Stimulated activated CD4-positive, alpha-beta T cell treated with anti-CD3 and anti-CD28 coated beads, Interleukin-4, amount 100 ng/mL, for 48 hours (primary cell): ENCODE results near the gene PDE4D.

Experiments
- DNase-seq, 2 donors: peaks; one replicate each; pipeline ENCODE4 v3.0.0-alpha.2; 2020; ENCODE audit warnings: low read depth in 2 of 2

Gene PDE4D

DNA sequence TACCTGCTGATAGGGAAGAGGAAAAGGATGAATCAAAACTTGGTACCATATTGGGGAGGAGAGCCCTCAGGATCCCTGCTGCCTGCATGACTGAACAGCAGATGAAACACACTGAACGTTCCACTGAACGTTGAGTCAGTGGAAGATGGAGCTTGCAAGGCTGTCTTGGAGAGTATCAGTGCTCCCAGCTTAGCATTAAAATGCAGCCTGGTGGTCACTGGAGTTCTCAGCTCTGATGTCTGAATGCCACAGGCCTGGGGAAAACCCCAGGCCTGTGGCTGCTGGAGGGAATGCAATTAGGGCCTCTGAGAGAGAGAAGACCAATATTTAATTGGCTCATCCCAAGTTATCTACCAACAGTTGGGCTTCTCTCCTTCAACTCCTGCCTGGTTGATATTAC lies 54.5 kb downstream of the PDE4D start:
- no peak for DNase-seq

DNA sequence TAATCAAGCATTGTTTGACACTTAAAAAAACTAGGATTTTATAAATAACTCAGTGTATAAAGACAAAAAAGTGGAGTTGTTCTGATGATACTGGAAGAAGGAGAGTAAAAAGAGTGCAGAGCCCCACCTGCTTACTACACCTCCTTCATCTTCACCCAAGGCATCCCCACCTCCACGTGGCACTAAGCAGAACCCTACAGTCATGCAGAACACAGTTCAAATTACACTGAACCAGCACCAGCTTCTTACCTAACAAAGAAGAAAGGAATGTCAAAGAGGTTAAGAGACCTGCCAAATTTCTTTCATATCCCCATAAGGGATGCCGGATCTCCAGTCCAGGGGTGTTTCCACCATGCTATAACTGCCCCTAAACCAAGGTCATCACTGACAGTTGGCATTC lies 55.5 kb downstream of the PDE4D start:
- no peak for DNase-seq

DNA sequence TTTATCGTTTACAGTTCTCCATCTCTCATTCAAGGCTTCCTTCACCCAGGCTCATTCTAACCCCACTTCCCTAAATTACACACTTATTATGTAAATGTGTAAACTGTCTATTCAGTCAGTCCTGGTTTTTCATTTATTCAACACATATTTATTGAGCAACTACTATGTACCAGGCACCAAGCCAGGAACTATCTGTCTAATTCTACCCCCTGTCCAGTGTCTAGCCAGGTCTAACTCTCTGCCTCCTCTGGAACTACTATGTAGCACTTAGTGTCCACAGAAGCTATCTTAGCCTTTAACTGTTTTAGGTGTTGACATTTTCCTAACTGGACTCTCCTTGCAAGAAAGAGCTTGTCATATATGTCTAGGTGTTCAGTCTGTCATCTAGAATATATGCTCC lies 56.5 kb downstream of the PDE4D start:
- no peak for DNase-seq

DNA sequence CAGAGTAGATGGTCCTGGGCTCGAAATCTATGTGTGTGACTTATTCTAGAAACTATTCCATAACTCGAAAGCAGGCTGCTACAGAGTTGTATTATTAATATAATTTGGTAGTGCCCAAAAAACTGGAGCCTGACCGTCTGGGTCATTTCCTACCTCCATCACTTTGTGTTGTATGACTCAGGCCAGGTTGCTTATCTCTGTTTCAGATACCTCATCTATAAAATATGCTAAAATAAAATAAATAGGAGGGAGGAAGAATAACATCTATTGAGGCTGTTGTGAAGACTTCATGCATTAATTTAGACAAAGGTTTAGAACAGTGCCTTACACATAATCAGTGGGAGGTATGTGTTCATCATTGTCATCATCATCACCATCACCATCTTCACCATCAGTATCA lies 57.7 kb downstream of the PDE4D start:
- DNase-seq, result no peak

DNA sequence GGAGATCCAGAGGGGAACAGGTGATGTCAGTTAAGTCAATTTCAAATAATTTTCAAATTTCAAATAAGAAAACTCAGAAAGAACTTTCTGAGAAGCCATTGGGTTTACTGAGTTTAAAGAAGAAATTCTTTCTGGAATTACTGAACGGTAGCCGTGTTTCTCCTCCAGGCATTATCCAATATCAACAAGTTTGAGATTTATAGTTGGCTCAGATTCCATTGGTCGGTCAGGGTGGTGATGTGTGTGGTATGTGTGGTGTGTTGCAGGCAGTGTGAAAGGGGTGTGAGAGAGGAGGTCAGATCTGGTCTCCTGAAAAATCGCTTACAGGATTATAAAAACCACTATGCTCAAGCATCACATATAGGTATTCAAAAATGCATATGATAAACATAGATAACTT lies 60.1 kb downstream of the PDE4D start:
- DNase-seq, result no peak

DNA sequence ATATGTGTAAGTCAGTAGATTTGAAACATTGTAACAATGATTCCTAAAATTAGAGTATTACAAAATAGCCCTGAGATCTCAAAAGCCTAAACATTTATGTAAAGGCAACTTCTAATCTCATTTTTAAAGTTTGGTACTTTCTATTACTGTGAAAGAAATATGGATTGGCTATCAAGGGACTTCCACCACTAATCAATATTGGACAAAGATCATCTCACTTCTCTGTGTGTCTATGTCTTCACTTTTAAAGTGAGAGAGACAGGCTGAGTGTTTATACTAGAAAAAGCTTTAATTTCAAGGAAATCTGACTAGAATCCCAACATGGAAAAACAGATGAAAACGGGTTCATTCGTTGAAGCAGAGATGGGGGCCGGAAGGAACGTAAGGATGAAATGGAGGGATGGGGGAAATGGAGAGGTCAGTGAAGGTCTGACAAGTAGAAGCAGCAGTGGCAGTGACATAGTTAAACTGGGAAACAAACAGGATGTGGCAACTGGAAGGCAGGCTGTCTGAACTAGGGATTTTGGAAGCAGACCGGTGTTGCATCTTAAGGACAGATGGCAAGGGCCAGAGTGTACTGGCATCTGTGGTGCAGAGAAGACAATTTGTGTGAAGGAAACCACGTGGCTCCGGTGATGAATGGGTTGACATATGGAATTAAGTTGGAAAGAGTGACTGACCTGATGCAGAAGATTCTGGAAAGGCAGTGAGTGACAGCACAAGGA lies 60.8 kb downstream of the PDE4D start:
- no peak for DNase-seq

DNA sequence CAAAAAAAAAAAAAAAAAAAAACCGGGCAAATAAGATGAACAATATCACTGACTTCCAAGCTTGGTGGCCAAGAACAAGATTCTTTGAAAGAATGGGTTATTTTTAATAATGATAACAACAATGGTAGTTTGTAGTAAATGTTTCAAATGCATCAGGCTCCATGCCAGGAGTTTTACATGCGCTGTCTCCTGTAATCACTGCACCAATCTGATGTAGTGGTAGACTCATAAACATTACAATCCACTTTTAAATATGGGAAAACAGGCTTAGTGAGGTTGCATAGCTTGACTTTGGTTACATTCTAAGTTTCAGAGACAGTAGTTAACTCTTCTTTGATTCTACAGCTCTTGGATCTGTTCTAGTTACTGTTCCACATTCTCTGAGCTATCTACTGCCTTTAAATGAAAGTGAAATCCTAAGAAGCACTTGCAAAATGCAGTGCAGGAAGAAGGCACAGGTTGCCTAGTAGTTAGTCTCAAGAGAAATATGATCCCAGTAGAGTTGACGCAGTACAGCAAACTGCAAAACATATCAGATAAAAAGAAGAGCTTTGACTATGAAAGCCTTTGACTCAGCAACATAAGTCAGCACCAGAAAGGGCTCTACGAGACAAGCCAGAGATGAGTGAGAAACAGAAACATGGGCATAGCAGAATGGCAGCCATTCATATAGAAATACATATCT lies 62.1 kb downstream of the PDE4D start:
- no peak for DNase-seq

DNA sequence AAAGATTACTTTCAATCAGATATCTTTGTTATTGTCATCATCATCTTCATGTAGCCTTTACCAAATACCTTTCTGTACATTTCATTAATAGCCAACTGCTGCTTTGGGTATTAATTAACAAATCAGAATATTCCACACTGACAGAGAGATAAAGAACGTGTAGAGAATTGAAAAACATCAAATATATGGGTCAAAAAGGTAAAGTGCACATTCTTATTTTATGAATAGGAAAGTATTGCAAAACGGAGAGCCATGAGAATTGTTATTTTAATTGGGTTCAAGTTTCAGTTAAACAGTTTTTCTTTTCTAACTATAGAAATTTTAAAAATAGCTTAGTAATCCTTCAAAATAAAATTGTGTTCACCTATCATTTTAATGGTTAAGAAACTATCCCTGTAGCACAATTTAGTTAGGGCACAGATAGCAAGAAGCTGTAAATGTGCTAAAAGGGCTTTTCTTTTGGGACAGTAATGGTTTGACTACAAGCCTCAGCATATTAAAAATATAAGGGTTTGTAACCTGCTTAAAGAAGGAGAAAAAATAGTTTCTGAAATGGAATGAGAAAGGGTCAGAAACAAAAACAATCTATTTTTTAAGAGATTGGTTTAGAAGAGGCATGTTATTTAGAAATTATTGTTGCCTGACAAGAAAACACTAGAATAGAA lies 62.9 kb downstream of the PDE4D start:
- no peak for DNase-seq

DNA sequence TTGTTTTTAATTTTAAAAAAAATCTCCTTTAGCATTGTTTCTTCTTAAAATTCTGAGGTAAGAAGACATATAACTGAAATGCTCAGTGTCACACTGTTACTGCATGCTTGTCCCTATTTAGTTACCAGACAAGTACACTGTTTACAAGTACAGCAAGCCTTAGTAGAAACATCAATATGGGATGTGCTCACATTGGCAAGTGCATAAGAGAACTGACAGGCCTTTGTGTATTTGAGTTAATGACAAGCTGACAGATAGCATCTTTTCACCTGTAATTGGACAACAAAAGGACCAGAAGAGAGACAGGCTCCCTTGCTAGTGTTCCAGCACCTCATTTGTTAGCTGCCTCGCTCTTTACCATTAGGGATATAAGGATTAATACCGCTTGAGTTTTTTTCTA lies 63.6 kb downstream of the PDE4D start:
- no peak for DNase-seq

DNA sequence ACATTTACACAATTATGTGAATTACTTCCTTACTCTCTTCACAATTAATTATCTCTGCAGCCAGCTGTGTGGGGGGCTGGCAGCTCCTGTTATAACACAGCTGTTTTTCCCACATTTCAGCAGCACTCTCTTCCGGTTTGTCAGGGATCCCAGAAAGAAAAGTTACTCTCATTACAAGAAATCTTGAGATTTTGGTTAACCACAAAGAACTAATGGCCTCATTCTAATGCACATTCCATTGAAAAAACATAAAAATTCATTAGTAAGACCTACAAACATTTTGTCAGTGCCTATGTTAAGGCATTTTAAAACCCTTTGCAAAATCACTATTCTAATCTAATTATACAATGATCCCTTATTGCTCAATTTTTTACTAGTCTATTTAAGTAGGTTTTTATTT lies 64.1 kb downstream of the PDE4D start:
- DNase-seq, result no peak

DNA sequence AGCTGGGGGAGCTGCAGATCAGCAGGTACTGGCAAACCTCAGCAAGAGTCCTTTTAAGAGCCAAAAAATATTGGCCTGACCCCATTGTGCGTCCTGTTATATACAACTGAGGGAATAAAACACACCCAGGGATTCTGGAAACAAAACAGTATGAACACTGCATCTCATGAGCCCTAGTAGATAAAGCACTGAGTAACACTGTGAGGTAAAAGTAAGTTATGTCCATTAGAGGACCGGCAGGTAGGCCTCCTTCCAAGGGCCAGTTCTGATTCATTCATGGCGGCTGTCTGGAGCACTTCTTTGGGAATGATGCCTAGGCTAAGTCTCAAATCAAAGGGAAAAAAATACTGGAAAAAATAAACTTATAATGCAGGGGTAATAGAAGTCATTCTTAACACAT lies 64.9 kb downstream of the PDE4D start:
- DNase-seq, result no peak

DNA sequence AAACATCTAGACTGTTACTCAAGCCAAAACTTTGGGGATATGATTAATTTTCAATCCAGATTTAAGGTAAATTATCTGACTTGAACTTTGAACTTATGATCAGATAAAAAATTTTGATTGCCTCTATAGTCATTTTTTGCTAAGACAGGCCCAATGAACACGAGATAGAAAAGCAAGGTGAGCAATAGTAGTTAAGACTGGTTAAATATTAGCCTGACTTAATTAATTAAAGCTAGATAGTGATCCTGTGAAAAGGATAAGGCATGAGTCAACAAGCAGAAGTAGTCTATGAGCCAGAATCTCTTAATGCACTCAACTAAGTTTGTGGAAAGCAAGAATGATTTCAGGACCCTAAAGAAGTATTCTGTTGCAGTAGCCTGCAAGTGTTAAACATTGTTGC lies 66.5 kb downstream of the PDE4D start:
- no peak for DNase-seq

DNA sequence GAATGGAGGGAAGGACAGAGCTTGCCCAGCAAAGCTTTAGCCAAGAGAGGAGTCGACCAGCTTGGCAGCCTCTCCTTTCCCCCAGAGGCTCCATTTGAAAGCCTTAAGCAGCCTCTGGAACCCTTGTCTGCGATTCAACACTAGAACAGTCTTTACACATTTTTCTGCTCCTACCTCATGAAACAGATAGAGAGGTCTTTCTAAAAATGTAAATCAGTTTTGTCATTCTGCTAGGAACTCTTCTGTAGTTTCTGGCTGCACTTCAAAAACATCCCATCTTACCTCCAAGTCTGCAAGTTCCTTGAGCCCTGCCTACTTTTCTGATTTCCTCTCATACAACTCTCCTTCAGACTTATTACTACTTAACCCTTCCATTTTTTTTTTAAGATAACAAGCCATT lies 70.1 kb downstream of the PDE4D start:
- DNase-seq, result no peak

DNA sequence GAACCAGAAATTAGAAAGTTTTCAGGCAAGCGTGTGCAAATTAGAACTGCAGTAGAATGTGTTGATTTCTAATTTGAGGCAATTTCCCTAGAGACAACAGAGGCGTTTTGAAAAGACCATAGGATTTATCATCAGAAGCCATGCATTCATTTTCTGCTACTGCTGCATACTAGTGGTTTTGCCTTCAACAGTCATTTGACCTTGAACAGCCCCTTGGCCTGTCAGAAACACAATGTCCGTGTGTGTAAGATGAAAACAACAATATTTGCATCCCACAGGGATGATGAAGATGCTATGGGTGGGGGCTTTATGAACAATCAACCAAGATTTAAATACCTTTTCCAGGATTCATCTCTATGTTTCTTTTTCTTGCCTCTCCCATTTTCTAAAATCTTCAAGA lies 73.7 kb downstream of the PDE4D start:
- DNase-seq, result no peak

DNA sequence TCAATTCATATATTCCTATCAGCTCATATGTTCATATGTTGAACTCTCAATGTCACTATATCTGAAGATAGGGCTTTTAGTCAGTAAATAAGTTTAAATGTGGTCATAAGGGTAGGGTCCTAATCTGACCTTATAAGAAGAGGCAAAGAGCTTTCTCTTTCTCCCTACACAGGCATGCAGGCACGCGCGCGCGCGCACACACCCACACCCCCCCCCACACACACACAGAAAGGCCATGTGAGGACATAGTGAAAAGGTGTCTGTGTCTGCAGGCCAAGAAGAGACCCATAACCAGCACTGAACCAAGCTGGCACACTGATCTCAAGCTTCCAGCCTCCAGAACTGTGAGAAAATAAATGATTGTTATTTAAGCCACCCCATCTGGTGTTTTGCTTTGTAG lies 76.0 kb downstream of the PDE4D start:
- DNase-seq, result no peak

DNA sequence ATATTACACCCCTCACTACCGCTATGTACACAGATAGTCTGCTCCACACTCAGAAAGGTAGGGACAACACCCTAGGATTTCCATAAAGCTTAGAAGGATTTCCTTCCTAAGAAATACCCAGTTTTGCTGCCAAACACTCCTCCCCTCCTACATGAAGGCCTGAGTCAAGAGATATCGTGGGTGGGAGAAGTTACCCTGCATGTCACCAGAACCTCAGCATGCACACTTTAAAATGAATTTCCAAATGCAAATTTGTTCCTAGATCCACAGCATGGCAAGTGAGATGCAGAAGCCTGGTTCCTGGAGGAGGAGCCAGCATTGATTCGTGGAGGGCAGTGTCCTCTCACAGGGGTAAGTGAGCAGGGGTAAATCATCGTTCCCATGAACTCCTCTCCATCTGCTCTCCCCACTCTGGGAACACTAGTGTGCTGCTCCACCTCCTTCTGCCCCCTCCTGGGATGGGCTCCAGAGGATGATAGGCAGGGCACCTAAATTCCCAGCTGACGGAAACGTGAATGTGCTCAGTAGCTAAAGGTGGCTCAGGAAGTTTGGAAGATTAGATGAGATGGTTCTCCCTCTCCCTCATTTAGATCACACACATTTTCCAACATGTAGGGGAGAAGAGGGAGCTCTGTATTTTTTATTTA lies 76.7 kb downstream of the PDE4D start:
- no peak for DNase-seq

DNA sequence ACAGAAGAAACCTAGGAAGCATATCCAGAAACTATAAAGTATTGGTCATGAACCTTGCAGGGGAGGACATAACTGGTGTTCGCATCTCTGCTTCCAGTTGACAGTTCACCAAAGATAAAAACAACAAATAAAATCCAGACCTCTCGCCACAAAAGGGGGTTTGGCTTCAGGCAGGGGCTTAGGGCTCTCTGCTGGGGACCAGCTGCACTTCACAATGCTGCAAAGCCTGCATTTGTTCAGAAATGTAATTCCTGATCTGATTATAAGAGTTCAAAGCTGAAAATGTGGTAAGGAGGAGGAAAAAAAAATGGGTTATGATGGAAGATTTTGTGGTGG lies 79.0 kb downstream of the PDE4D start:
- DNase-seq, result no peak

DNA sequence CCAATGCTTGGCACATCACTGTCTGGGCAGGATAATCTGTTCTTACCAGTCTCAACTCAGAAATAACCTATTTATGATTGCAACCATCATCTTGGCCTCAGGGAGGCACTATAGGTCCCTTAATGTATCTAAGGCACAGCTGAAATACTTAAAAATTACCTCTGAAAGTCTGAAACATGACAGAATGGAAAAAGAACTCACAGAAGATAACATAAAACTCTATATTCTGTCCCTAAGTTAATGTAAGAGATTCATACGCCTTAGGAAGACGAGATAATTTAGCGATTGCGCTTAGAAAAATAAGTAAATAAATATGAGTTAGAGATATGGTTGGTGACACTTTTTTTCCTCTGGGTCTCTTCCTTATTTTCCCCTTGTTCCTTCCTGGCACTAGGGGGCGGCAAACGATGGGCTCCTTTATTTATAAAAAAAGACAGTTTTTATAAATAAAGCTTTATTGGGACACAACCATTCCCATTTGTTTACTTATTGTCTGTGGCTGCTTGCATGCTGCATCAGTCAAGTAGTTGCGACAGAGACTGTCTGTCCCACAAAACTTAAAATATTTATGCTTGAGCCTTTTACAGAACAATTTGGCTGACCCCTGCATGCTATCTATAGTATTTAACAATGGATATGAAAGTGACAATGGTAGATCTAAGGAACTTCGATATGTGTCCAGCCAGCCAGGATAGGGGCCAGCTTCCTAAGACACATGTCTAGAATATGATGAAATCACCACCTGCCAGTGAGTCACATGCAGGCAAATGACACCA lies 79.6 kb downstream of the PDE4D start:
- DNase-seq, result no peak

DNA sequence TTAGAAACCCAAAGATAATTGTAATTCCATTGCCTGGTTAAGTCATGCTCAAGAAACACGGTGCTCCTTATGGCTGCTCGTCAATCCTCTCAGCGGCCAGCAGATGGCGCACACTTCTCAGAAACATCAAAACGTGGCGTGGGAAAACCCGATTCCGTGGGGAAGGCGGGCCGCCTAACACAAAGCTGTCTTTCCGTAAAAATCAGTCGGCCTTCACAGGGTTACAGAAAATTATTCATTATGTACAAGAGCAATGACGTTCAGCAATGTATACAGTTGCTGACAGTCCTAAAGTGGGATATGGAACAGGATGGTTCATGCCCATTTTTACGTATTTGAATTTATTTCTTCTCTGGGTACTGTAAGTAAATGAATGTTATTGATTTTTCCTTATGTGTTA lies 83.5 kb downstream of the PDE4D start:
- peak; percentile 47 to 57 for DNase-seq

DNA sequence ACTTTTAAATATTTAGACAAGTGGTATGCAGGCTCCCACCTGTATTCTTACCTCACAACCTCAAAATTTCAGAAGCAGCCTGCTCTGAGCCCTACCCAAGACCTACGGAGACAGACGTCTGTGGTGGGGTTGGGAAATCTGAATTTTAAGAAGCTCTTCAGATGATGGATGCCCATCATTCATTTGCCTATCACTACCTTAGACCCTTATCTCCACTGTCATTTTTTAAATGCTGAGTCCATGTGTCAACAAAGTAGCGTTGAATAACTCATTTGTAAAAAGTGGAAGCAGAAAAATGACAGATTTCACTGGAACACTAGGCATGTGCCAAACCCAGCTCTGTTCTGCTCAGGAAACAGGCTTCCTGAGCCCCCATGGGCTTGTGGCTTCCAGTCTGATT lies 85.7 kb downstream of the PDE4D start:
- DNase-seq, result no peak

DNA sequence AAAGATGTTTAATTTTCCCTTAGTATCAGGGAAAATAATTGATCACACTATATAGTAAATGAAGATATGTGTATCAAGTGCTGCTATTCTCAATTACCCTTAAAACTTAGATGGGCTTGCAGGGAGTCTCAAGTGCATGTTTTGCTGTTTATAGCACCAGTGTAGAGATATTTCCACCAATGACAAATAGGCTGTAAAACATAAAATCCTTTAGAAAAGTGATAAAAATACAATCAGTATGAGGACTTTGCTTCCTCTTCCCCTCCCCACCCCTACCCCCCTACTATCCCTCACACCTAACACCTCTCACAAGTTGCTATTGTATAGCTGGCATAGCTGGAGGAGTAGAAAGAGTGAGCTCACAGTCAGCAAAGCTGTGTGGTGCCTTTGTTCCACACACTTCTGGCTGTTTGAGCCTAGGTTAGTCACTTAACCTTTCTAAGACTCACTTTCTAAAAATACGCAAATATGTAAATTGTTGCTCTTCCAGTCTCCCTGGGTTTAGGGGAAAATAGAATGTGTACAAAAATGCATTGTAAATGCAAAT lies 93.1 kb downstream of the PDE4D start:
- no peak for DNase-seq
